Measurements from ENCODE around the gene DCDC2.
"Not testable (repeated sequence)": the region's sequence is repeated elsewhere in the genome, so short reads cannot be mapped to it uniquely, and the experiment has no call there.

Gene DCDC2

GRCh38 chr6:24249926-24250325 lies 107.9 kb downstream of the DCDC2 start:
- Histone ChIP-seq H3K4me1 (ENCODE audit: control insufficient read depth in 5 of 5, insufficient read depth in 5 of 5, low read length in 5 of 5) (no peaks in the 10 kb centered on the region), H3K27ac (ENCODE audit: low read depth, low read length) (no peak overlapping the region), H3K9me3 (ENCODE audit: control insufficient read depth in 5 of 5, low read length in 5 of 5) (peaks cover 0 to 4% (median 0%) of the 10 kb centered on the region in 5 donors), H3K36me3 (ENCODE audit: control insufficient read depth in 5 of 5, insufficient read depth in 5 of 5, low read length in 5 of 5) (no peaks in the 10 kb centered on the region), H3K27me3 (ENCODE audit: control insufficient read depth in 5 of 5, insufficient read depth in 4 of 5, low read length in 5 of 5) (no peaks in the 10 kb centered on the region), H3K4me3 (ENCODE audit: low read depth in 1 of 5, low read length in 5 of 5) (no peak overlapping the region), H3K9ac (ENCODE audit: low read length in 5 of 5) (no peak overlapping the region)

- H3K36me3 ChIP-seq (ENCODE audit: control insufficient read depth in 5 of 5, insufficient read depth in 5 of 5, low read length in 5 of 5) = no peaks in the 10 kb centered on the region
- H3K27ac ChIP-seq (ENCODE audit: low read depth, low read length) = no peak overlapping the region
- H3K9ac ChIP-seq (ENCODE audit: low read length in 5 of 5) = no peak overlapping the region
- H3K27me3 ChIP-seq (ENCODE audit: control insufficient read depth in 5 of 5, insufficient read depth in 4 of 5, low read length in 5 of 5) = no peaks in the 10 kb centered on the region
- no peaks in the 10 kb centered on the region for H3K4me1 ChIP-seq (ENCODE audit: control insufficient read depth in 5 of 5, insufficient read depth in 5 of 5, low read length in 5 of 5)
- no peak overlapping the region for H3K4me3 ChIP-seq (ENCODE audit: low read depth in 1 of 5, low read length in 5 of 5)
- no peaks in the 10 kb centered on the region for H3K9me3 ChIP-seq (ENCODE audit: control insufficient read depth in 5 of 5, low read length in 5 of 5)
Observed at GRCh38 chr6:24245275-24245674, 112.6 kb downstream of the DCDC2 start.

GRCh38 chr6:24242924-24243323 lies 114.9 kb downstream of the DCDC2 start:
- H3K9me3 ChIP-seq (ENCODE audit: control insufficient read depth in 5 of 5, low read length in 5 of 5) = no peaks in the 10 kb centered on the region

GRCh38 chr6:24241779-24242178 lies 116.1 kb downstream of the DCDC2 start:
- H3K27me3 ChIP-seq (ENCODE audit: control insufficient read depth in 5 of 5, insufficient read depth in 4 of 5, low read length in 5 of 5); H3K27ac ChIP-seq (ENCODE audit: low read depth, low read length); H3K36me3 ChIP-seq (ENCODE audit: control insufficient read depth in 5 of 5, insufficient read depth in 5 of 5, low read length in 5 of 5); H3K9ac ChIP-seq (ENCODE audit: low read length in 5 of 5); H3K9me3 ChIP-seq (ENCODE audit: control insufficient read depth in 5 of 5, low read length in 5 of 5); H3K4me3 ChIP-seq (ENCODE audit: low read depth in 1 of 5, low read length in 5 of 5); H3K4me1 ChIP-seq (ENCODE audit: control insufficient read depth in 5 of 5, insufficient read depth in 5 of 5, low read length in 5 of 5): not testable (repeated sequence)

More at GRCh38 chr6:24242924-24243323, 114.9 kb downstream of the DCDC2 start:
- Histone ChIP-seq H3K36me3 (ENCODE audit: control insufficient read depth in 5 of 5, insufficient read depth in 5 of 5, low read length in 5 of 5) (no peaks in the 10 kb centered on the region), H3K9ac (ENCODE audit: low read length in 5 of 5) (no peak overlapping the region), H3K4me1 (ENCODE audit: control insufficient read depth in 5 of 5, insufficient read depth in 5 of 5, low read length in 5 of 5) (no peaks in the 10 kb centered on the region), H3K27ac (ENCODE audit: low read depth, low read length) (no peak overlapping the region), H3K4me3 (ENCODE audit: low read depth in 1 of 5, low read length in 5 of 5) (no peak overlapping the region), H3K27me3 (ENCODE audit: control insufficient read depth in 5 of 5, insufficient read depth in 4 of 5, low read length in 5 of 5) (no peaks in the 10 kb centered on the region)

- H3K4me1 ChIP-seq (ENCODE audit: control insufficient read depth in 5 of 5, insufficient read depth in 5 of 5, low read length in 5 of 5) = no peaks in the 10 kb centered on the region
- H3K9me3 ChIP-seq (ENCODE audit: control insufficient read depth in 5 of 5, low read length in 5 of 5) = no peaks in the 10 kb centered on the region
- no peaks in the 10 kb centered on the region for H3K27me3 ChIP-seq (ENCODE audit: control insufficient read depth in 5 of 5, insufficient read depth in 4 of 5, low read length in 5 of 5)
- H3K9ac ChIP-seq (ENCODE audit: low read length in 5 of 5) = no peak overlapping the region
- no peak overlapping the region for H3K4me3 ChIP-seq (ENCODE audit: low read depth in 1 of 5, low read length in 5 of 5)
- H3K36me3 ChIP-seq (ENCODE audit: control insufficient read depth in 5 of 5, insufficient read depth in 5 of 5, low read length in 5 of 5) = no peaks in the 10 kb centered on the region
- no peak overlapping the region for H3K27ac ChIP-seq (ENCODE audit: low read depth, low read length)
Observed at GRCh38 chr6:24240943-24241342, 116.9 kb downstream of the DCDC2 start.

GRCh38 chr6:24240380-24240928 lies 117.4 kb downstream of the DCDC2 start:
- no peaks in the 10 kb centered on the region for H3K4me1 ChIP-seq (ENCODE audit: control insufficient read depth in 5 of 5, insufficient read depth in 5 of 5, low read length in 5 of 5)
- H3K27ac ChIP-seq (ENCODE audit: low read depth, low read length) = no peak overlapping the region

GRCh38 chr6:24238700-24239099 lies 119.2 kb downstream of the DCDC2 start:
- no peak overlapping the region for H3K9ac ChIP-seq (ENCODE audit: low read length in 5 of 5)
- H3K27me3 ChIP-seq (ENCODE audit: control insufficient read depth in 5 of 5, insufficient read depth in 4 of 5, low read length in 5 of 5) = no peaks in the 10 kb centered on the region
- no peak overlapping the region for H3K27ac ChIP-seq (ENCODE audit: low read depth, low read length)
- H3K9me3 ChIP-seq (ENCODE audit: control insufficient read depth in 5 of 5, low read length in 5 of 5) = no peaks in the 10 kb centered on the region
- no peaks in the 10 kb centered on the region for H3K4me1 ChIP-seq (ENCODE audit: control insufficient read depth in 5 of 5, insufficient read depth in 5 of 5, low read length in 5 of 5)
- H3K36me3 ChIP-seq (ENCODE audit: control insufficient read depth in 5 of 5, insufficient read depth in 5 of 5, low read length in 5 of 5) = no peaks in the 10 kb centered on the region
- H3K4me3 ChIP-seq (ENCODE audit: low read depth in 1 of 5, low read length in 5 of 5) = no peak overlapping the region

More at GRCh38 chr6:24240380-24240928, 117.4 kb downstream of the DCDC2 start:
- Histone ChIP-seq H3K9me3 (ENCODE audit: control insufficient read depth in 5 of 5, low read length in 5 of 5) (no peaks in the 10 kb centered on the region), H3K9ac (ENCODE audit: low read length in 5 of 5) (no peak overlapping the region), H3K27me3 (ENCODE audit: control insufficient read depth in 5 of 5, insufficient read depth in 4 of 5, low read length in 5 of 5) (no peaks in the 10 kb centered on the region), H3K36me3 (ENCODE audit: control insufficient read depth in 5 of 5, insufficient read depth in 5 of 5, low read length in 5 of 5) (no peaks in the 10 kb centered on the region), H3K4me3 (ENCODE audit: low read depth in 1 of 5, low read length in 5 of 5) (no peak overlapping the region)

GRCh38 chr6:24236779-24237178 lies 121.1 kb downstream of the DCDC2 start:
- H3K9me3 ChIP-seq (ENCODE audit: control insufficient read depth in 5 of 5, low read length in 5 of 5) = not testable (repeated sequence)

GRCh38 chr6:24233813-24234442 lies 123.9 kb downstream of the DCDC2 start:
- H3K4me3 ChIP-seq (ENCODE audit: low read depth in 1 of 5, low read length in 5 of 5) = no peak overlapping the region
- H3K27ac ChIP-seq (ENCODE audit: low read depth, low read length) = no peak overlapping the region
- no peak overlapping the region for H3K9ac ChIP-seq (ENCODE audit: low read length in 5 of 5)
- no peaks in the 10 kb centered on the region for H3K36me3 ChIP-seq (ENCODE audit: control insufficient read depth in 5 of 5, insufficient read depth in 5 of 5, low read length in 5 of 5)
- H3K9me3 ChIP-seq (ENCODE audit: control insufficient read depth in 5 of 5, low read length in 5 of 5) = no peaks in the 10 kb centered on the region
- no peaks in the 10 kb centered on the region for H3K4me1 ChIP-seq (ENCODE audit: control insufficient read depth in 5 of 5, insufficient read depth in 5 of 5, low read length in 5 of 5)
- no peaks in the 10 kb centered on the region for H3K27me3 ChIP-seq (ENCODE audit: control insufficient read depth in 5 of 5, insufficient read depth in 4 of 5, low read length in 5 of 5)

More at GRCh38 chr6:24236779-24237178, 121.1 kb downstream of the DCDC2 start:
- not testable (repeated sequence) for H3K9ac ChIP-seq (ENCODE audit: low read length in 5 of 5); H3K36me3 ChIP-seq (ENCODE audit: control insufficient read depth in 5 of 5, insufficient read depth in 5 of 5, low read length in 5 of 5); H3K27ac ChIP-seq (ENCODE audit: low read depth, low read length); H3K4me3 ChIP-seq (ENCODE audit: low read depth in 1 of 5, low read length in 5 of 5); H3K4me1 ChIP-seq (ENCODE audit: control insufficient read depth in 5 of 5, insufficient read depth in 5 of 5, low read length in 5 of 5); H3K27me3 ChIP-seq (ENCODE audit: control insufficient read depth in 5 of 5, insufficient read depth in 4 of 5, low read length in 5 of 5)

- H3K27me3 ChIP-seq (ENCODE audit: control insufficient read depth in 5 of 5, insufficient read depth in 4 of 5, low read length in 5 of 5) = no peaks in the 10 kb centered on the region
- no peak overlapping the region for H3K27ac ChIP-seq (ENCODE audit: low read depth, low read length)
- H3K9me3 ChIP-seq (ENCODE audit: control insufficient read depth in 5 of 5, low read length in 5 of 5) = no peaks in the 10 kb centered on the region
- H3K4me3 ChIP-seq (ENCODE audit: low read depth in 1 of 5, low read length in 5 of 5) = no peak overlapping the region
- H3K36me3 ChIP-seq (ENCODE audit: control insufficient read depth in 5 of 5, insufficient read depth in 5 of 5, low read length in 5 of 5) = no peaks in the 10 kb centered on the region
- H3K9ac ChIP-seq (ENCODE audit: low read length in 5 of 5) = no peak overlapping the region
- no peaks in the 10 kb centered on the region for H3K4me1 ChIP-seq (ENCODE audit: control insufficient read depth in 5 of 5, insufficient read depth in 5 of 5, low read length in 5 of 5)
Observed at GRCh38 chr6:24231438-24231977, 126.4 kb downstream of the DCDC2 start.

Measured in subcutaneous abdominal adipose tissue (tissue), 5 donors.